ENCODE measurements around the gene GFOD2. TPM values are rescaled to one million over a fixed set of nuclear protein-coding genes. Genes with fewer than 3 reads are reported as not detected.

The GFOD2 gene
- total and polyA plus RNA-seq, 2 experiments from 2014 or later = 19.3 to 34.3 TPM

- TF ChIP-seq ZNF462 (CRISPR knock-in tag; IDR thresholded peaks at IDR 0.05) = no peak
- TF ChIP-seq POLR2AphosphoS5 (IDR thresholded peaks at IDR 0.05; ENCODE audit: low read depth) = no peak
These were observed 55.3 kb downstream of the GFOD2 start (continued) for GRCh38 chr16:67663877-67664222.

DNA sequence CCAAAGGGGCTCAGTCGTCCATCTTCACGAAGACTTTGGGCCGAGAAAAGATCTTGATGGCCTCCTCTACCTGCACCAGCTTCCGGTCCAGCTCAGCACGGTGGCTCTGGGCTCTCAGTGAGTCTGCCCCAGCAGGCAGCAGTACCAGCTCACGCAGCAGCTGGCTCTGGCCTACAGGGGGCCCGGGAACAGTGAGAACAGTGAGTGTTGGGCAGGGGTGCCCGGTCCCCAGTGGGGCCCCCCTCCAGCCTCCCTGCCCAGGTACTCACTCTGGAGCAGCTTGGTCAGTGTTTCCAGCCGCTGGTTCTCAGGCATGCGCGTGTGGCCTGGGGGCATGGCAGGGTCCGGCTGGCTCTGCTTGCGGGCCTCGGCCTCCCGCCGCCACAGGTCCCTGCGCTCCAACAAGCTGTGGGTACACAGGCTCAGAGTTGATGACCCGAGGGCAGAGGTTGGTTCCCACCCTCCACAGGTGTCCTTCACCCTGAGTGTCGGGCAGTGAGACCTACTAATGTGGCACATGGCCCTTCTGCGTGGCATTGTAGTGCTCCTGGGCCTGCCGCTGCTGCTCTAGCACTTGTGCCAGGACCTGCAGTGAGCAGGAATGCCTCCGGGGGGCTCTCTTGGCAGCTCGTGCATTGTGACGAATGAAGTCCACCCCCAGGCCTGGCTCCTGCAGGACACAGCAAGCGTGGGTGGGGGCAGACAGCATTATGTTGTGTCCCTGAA lies 55.8 kb downstream of the GFOD2 start:
- H3F3A ChIP-seq (replicated peaks; ENCODE audit: low read depth) = peaks cover 30% of the 10 kb centered on the region
- peak; percentile 1; the same call in 1 of the 3 replicates for ATAC-seq
- H3K79me2 ChIP-seq (replicated peaks; ENCODE audit: insufficient read depth) = no peaks in the 10 kb centered on the region
- peaks cover 5% of the 10 kb centered on the region; the same call in 1 of the 2 replicates for H4K20me1 ChIP-seq (replicated peaks; ENCODE audit: insufficient read depth)
- TF ChIP-seq STAT1 (IDR thresholded peaks at IDR 0.05; ENCODE audit: unreplicated experiment) = no peak
- peak; percentile 55 to 67 for TF ChIP-seq CTCF (conservative IDR thresholded peaks at IDR 0.05; ENCODE audit: low read depth in 2 of 2)
- no peak overlapping the region for H3K27ac Mint-ChIP-seq
- H3K9me2 ChIP-seq (ENCODE audit: insufficient read depth) = no peaks in the 10 kb centered on the region
- no peak overlapping the region for H2AFZ ChIP-seq
- H3K27me3 ChIP-seq (ENCODE audit: insufficient read depth) = peaks cover 10% of the 10 kb centered on the region
- no peak overlapping the region for H3K4me2 ChIP-seq
- H3K4me3 ChIP-seq = no peak overlapping the region
- DNase-seq (ENCODE audit: low spot score) = peak; percentile 85
- H3K36me3 Mint-ChIP-seq (ENCODE audit: low read depth) = peaks cover 3% of the 10 kb centered on the region
- H3K4me1 Mint-ChIP-seq = peaks cover 20% of the 10 kb centered on the region
- peaks cover 14% of the 10 kb centered on the region; the same call in 1 of the 2 replicates for H3K4me1 ChIP-seq (ENCODE audit: insufficient read depth)
- H3K27me3 Mint-ChIP-seq (ENCODE audit: insufficient read depth, low read depth, poor library complexity) = peaks cover 27% of the 10 kb centered on the region
- H3K27ac ChIP-seq (ENCODE audit: low read depth) = no peak overlapping the region
- H3K9me3 Mint-ChIP-seq = no peaks in the 10 kb centered on the region; the same call in 2 of the 3 replicates
- H3K36me3 ChIP-seq (ENCODE audit: insufficient read depth) = no peaks in the 10 kb centered on the region
- H3K4me3 Mint-ChIP-seq = peak overlapping the region; percentile 57; the same call in 2 of the 3 replicates

Measured in GM23338 (cell line).